BLaER1 treated with 17β-estradiol and CSF1 and Interleukin-3, amounts not matched to agents 10 nM and 100 nM (cell line): ENCODE measurements around the gene BEAN1.

Experiments
- H3K27ac ChIP-seq, 11 experiments: shearing (Covaris generic); formaldehyde crosslinking; 2 replicates each; pipeline ENCODE4 v1.8.1; 2022
- H3K27me3 ChIP-seq, 11 experiments: shearing (Covaris generic); formaldehyde crosslinking; 2 replicates each; pipeline ENCODE4 v1.8.1; 2022
- H3K36me3 ChIP-seq, 11 experiments: shearing (Covaris generic); formaldehyde crosslinking; 2 replicates each; pipeline ENCODE4 v1.8.1; 2022
- H3K4me1 ChIP-seq, 10 experiments: shearing (Covaris generic); formaldehyde crosslinking; 2 replicates each; pipeline ENCODE4 v1.8.1; 2022
- H3K4me2 ChIP-seq, 11 experiments: shearing (Covaris generic); formaldehyde crosslinking; 2 replicates each; pipeline ENCODE4 v1.8.1; 2022
- H3K4me3 ChIP-seq, 10 experiments: shearing (Covaris generic); formaldehyde crosslinking; 2 replicates each; pipeline ENCODE4 v1.8.1; 2022
- H3K9ac ChIP-seq, 11 experiments: shearing (Covaris generic); formaldehyde crosslinking; 2 replicates each; pipeline ENCODE4 v1.8.1; 2022
- H3K9me3 ChIP-seq, 11 experiments: shearing (Covaris generic); formaldehyde crosslinking; replicated peaks in 1 of 11; 2 replicates each; pipeline ENCODE4 v1.8.1; 2022
- H4K20me1 ChIP-seq, 11 experiments: shearing (Covaris generic); formaldehyde crosslinking; 2 replicates each; pipeline ENCODE4 v1.8.1; 2022
- Cebpa-rat ChIP-seq, 11 experiments: shearing (Covaris generic); IDR thresholded peaks; 2 replicates each; pipeline ENCODE4 v1.8.1; 2022

The BEAN1 gene

GRCh38 chr16:66473654-66474519, 46.8 kb downstream of the BEAN1 start:
- no peak overlapping the region for H3K4me3 ChIP-seq
- TF ChIP-seq Cebpa-rat (IDR thresholded peaks at IDR 0.05) = no peak
- no peak overlapping the region for H3K9ac ChIP-seq
- H3K4me1 ChIP-seq = peaks cover 16 to 46% (median 37%) of the 10 kb centered on the region in 10 experiments
- H3K9me3 ChIP-seq = no peaks in the 10 kb centered on the region
- H3K27ac ChIP-seq = no peak overlapping the region
- H3K27me3 ChIP-seq = no peaks in the 10 kb centered on the region
- H4K20me1 ChIP-seq = no peaks in the 10 kb centered on the region
- no peaks in the 10 kb centered on the region for H3K36me3 ChIP-seq
- H3K4me2 ChIP-seq = 0 out of 22 replicates have a peak overlapping the region, but pooled peaks of 1 of the 11 experiments have one; percentile 3

GRCh38 chr16:66474750-66475199, 47.7 kb downstream of the BEAN1 start:
- no peak overlapping the region for H3K9ac ChIP-seq
- TF ChIP-seq Cebpa-rat (IDR thresholded peaks at IDR 0.05) = no peak

GRCh38 chr16:66475232-66475631, 48.1 kb downstream of the BEAN1 start:
- TF ChIP-seq Cebpa-rat (IDR thresholded peaks at IDR 0.05) = no peak
- H3K9ac ChIP-seq = no peak overlapping the region

More at GRCh38 chr16:66474750-66475199, 47.7 kb downstream of the BEAN1 start:
- no peak overlapping the region for H3K27ac ChIP-seq
- H3K36me3 ChIP-seq = no peaks in the 10 kb centered on the region
- no peaks in the 10 kb centered on the region for H3K9me3 ChIP-seq
- H3K4me3 ChIP-seq = no peak overlapping the region
- peaks cover 20 to 55% (median 46%) of the 10 kb centered on the region in 10 experiments for H3K4me1 ChIP-seq
- no peaks in the 10 kb centered on the region for H3K27me3 ChIP-seq
- H3K4me2 ChIP-seq = peak overlapping the region in 8 of 11 experiments; percentile 28 to 64 (median 54); a peak in 15 of 22 replicates
- no peaks in the 10 kb centered on the region for H4K20me1 ChIP-seq

GRCh38 chr16:66476328-66477027, 49.4 kb downstream of the BEAN1 start:
- Histone ChIP-seq H3K9me3 (no peaks in the 10 kb centered on the region), H3K4me3 (no peak overlapping the region), H3K27ac (peak overlapping the region in 2 of 11 experiments; percentile 59 to 68; a peak in 4 of 22 replicates), H3K9ac (0 out of 22 replicates have a peak overlapping the region, but pooled peaks of 1 of the 11 experiments have one; percentile 5), H3K36me3 (no peaks in the 10 kb centered on the region), H3K4me2 (peak overlapping the region in 8 of 11 experiments; percentile 61 to 81 (median 77); a peak in 14 of 22 replicates), H3K27me3 (no peaks in the 10 kb centered on the region), H3K4me1 (peaks cover 31 to 69% (median 61%) of the 10 kb centered on the region in 10 experiments), H4K20me1 (no peaks in the 10 kb centered on the region)
- TF ChIP-seq Cebpa-rat (IDR thresholded peaks at IDR 0.05) = no peak

More at GRCh38 chr16:66475232-66475631, 48.1 kb downstream of the BEAN1 start:
- H3K4me3 ChIP-seq = no peak overlapping the region
- peak overlapping the region in 8 of 11 experiments; percentile 28 to 64 (median 54); a peak in 15 of 22 replicates for H3K4me2 ChIP-seq
- no peaks in the 10 kb centered on the region for H3K27me3 ChIP-seq
- H4K20me1 ChIP-seq = no peaks in the 10 kb centered on the region
- peaks cover 20 to 60% (median 51%) of the 10 kb centered on the region in 10 experiments for H3K4me1 ChIP-seq
- H3K27ac ChIP-seq = no peak overlapping the region
- H3K9me3 ChIP-seq = no peaks in the 10 kb centered on the region
- H3K36me3 ChIP-seq = no peaks in the 10 kb centered on the region

GRCh38 chr16:66477028-66477515, 50.0 kb downstream of the BEAN1 start:
- Histone ChIP-seq H3K9ac (0 out of 22 replicates have a peak overlapping the region, but pooled peaks of 1 of the 11 experiments have one; percentile 5), H3K9me3 (no peaks in the 10 kb centered on the region), H3K4me1 (peaks cover 31 to 73% (median 61%) of the 10 kb centered on the region in 10 experiments), H3K27ac (peak overlapping the region in 5 of 11 experiments; percentile 3 to 69 (median 59); a peak in 7 of 22 replicates), H3K4me2 (peak overlapping the region in 10 of 11 experiments; percentile 61 to 81 (median 72); a peak in 20 of 22 replicates), H3K36me3 (no peaks in the 10 kb centered on the region), H3K27me3 (no peaks in the 10 kb centered on the region), H4K20me1 (no peaks in the 10 kb centered on the region), H3K4me3 (no peak overlapping the region)
- no peak for TF ChIP-seq Cebpa-rat (IDR thresholded peaks at IDR 0.05)

GRCh38 chr16:66478733-66479511, 51.8 kb downstream of the BEAN1 start:
- H3K9me3 ChIP-seq = no peaks in the 10 kb centered on the region
- H3K27me3 ChIP-seq = no peaks in the 10 kb centered on the region
- TF ChIP-seq Cebpa-rat (IDR thresholded peaks at IDR 0.05) = no peak
- no peaks in the 10 kb centered on the region for H4K20me1 ChIP-seq
- peak overlapping the region in 8 of 11 experiments; percentile 50 to 69 (median 60); a peak in 16 of 22 replicates for H3K27ac ChIP-seq
- H3K36me3 ChIP-seq = no peaks in the 10 kb centered on the region
- H3K9ac ChIP-seq = peak overlapping the region in 7 of 11 experiments; percentile 5 to 53 (median 41); a peak in 9 of 22 replicates
- H3K4me2 ChIP-seq = peak overlapping the region; percentile 55 to 81 (median 71)
- H3K4me3 ChIP-seq = no peak overlapping the region
- H3K4me1 ChIP-seq = peaks cover 35 to 82% (median 68%) of the 10 kb centered on the region in 10 experiments

GRCh38 chr16:66479661-66480264, 52.7 kb downstream of the BEAN1 start:
- Histone ChIP-seq H3K9ac (peak overlapping the region in 8 of 11 experiments; percentile 6 to 50 (median 10); a peak in 5 of 22 replicates), H3K4me2 (peak overlapping the region in 10 of 11 experiments; percentile 24 to 81 (median 72); a peak in 18 of 22 replicates), H3K27ac (peak overlapping the region in 6 of 11 experiments; percentile 0 to 68 (median 41); a peak in 9 of 22 replicates), H4K20me1 (no peaks in the 10 kb centered on the region), H3K4me1 (peaks cover 43 to 84% (median 75%) of the 10 kb centered on the region in 10 experiments), H3K4me3 (no peak overlapping the region), H3K36me3 (no peaks in the 10 kb centered on the region), H3K9me3 (no peaks in the 10 kb centered on the region), H3K27me3 (no peaks in the 10 kb centered on the region)
- no peak for TF ChIP-seq Cebpa-rat (IDR thresholded peaks at IDR 0.05)
